ENCODE data around the gene CYLC2. TPM values are rescaled to one million over a fixed set of nuclear protein-coding genes. Genes with fewer than 3 reads are reported as not detected.

CYLC2 gene
- total RNA-seq, 6 experiments from 2014 or later: not detected

DNA sequence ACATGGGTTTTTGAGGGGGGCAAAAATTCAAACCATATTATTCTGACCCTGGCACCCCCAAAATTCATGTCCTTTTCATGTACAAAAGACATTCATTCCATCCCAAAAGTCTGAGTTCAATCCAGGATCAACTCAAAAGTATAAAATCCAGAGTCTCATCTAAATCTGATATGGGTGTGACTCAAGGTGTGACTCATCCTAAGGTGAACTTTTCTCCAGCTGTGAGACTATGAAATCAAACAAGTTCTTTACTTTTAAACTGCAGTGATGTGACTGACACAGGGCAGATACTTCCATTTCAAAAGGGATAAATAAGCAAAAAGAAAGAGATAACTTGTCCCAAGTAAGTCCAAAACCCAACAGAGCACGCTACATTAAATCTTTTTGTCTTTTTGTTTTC is 20.6 kb upstream of the CYLC2 start:
- Mint-ChIP-seq H3K36me3 (ENCODE audit: low read depth) (peaks cover 4% of the 10 kb centered on the region), H3K4me3 (no peak overlapping the region), H3K27ac (no peak overlapping the region), H3K9me3 (peaks cover 24% of the 10 kb centered on the region), H3K4me1 (ENCODE audit: low read depth) (no peaks in the 10 kb centered on the region), H3K27me3 (ENCODE audit: insufficient read depth) (no peaks in the 10 kb centered on the region)
- no peak for DNase-seq
- TF ChIP-seq, protein P1, sequence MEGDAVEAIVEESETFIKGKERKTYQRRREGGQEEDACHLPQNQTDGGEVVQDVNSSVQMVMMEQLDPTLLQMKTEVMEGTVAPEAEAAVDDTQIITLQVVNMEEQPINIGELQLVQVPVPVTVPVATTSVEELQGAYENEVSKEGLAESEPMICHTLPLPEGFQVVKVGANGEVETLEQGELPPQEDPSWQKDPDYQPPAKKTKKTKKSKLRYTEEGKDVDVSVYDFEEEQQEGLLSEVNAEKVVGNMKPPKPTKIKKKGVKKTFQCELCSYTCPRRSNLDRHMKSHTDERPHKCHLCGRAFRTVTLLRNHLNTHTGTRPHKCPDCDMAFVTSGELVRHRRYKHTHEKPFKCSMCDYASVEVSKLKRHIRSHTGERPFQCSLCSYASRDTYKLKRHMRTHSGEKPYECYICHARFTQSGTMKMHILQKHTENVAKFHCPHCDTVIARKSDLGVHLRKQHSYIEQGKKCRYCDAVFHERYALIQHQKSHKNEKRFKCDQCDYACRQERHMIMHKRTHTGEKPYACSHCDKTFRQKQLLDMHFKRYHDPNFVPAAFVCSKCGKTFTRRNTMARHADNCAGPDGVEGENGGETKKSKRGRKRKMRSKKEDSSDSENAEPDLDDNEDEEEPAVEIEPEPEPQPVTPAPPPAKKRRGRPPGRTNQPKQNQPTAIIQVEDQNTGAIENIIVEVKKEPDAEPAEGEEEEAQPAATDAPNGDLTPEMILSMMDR (IDR thresholded peaks at IDR 0.05): no peak

DNA sequence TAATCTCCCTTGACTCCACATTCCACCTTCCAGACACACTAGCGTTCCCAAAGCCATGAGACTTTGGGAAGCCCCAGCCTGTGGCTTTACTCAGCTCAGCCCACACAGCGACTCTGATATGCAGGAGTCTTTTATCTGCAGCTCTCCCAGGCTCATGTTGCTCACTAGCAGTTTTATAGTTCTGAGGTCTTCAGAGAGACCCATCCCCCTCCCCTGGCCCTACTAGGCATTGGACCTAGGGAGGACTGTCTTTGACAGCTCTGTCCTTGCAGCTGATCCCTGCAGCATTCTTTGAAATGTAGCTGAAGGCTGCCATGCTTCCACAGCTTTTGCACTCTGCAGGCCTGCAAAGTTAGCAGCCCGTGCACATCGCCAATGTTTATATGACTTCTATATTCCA is 19.9 kb upstream of the CYLC2 start:
- TF ChIP-seq, protein P1 (IDR thresholded peaks at IDR 0.05): no peak
- no peaks in the 10 kb centered on the region for H3K4me1 Mint-ChIP-seq (ENCODE audit: low read depth)
- no peak for DNase-seq
- H3K27me3 Mint-ChIP-seq (ENCODE audit: insufficient read depth): no peaks in the 10 kb centered on the region
- no peak overlapping the region for H3K4me3 Mint-ChIP-seq
- no peak overlapping the region for H3K27ac Mint-ChIP-seq
- H3K36me3 Mint-ChIP-seq (ENCODE audit: low read depth): peaks cover 4% of the 10 kb centered on the region
- H3K9me3 Mint-ChIP-seq: peaks cover 23% of the 10 kb centered on the region

DNA sequence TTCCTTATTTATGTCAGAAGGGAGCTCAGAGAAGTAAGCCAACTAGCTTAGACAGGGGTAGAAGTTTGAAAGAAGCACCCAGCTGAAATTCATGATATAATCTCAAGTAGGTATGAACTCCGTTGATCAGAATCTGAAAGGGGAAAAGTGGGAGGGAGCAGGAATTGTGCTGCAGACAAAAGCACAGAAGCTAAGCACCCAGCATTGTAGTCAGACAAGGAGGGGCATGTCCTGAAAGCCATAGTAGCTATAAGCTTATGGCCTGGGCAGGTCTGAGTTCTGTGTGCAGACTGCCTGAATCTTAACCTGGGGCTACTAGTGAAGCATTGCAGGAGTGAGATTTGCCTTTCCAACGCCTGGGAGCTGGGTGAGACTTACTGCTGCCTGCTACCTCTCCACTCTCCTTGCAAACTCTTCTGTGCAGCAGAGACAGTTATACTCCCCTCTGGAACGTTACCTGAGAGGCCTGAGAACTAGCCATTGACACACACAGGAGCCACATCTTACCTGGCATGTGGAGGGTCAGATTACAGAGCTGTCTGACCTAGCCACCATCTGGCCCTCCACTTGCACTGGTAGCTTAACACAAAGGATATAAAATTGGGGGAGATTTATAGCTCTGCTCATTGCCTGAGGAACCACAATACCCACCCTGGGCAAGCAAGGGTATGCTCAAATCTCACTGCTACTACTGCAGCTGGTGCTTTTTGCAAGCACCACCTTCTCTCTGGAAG is 9.8 kb upstream of the CYLC2 start:
- Mint-ChIP-seq H3K27me3 (ENCODE audit: insufficient read depth) (peaks cover 1% of the 10 kb centered on the region; the same call in 1 of the 2 replicates), H3K27ac (no peak overlapping the region), H3K4me1 (ENCODE audit: low read depth) (no peaks in the 10 kb centered on the region), H3K36me3 (ENCODE audit: low read depth) (no peaks in the 10 kb centered on the region; the same call in 1 of the 2 replicates), H3K9me3 (peaks cover 30% of the 10 kb centered on the region), H3K4me3 (no peak overlapping the region)
- DNase-seq: no peak
- TF ChIP-seq, protein P1 (IDR thresholded peaks at IDR 0.05): no peak

DNA sequence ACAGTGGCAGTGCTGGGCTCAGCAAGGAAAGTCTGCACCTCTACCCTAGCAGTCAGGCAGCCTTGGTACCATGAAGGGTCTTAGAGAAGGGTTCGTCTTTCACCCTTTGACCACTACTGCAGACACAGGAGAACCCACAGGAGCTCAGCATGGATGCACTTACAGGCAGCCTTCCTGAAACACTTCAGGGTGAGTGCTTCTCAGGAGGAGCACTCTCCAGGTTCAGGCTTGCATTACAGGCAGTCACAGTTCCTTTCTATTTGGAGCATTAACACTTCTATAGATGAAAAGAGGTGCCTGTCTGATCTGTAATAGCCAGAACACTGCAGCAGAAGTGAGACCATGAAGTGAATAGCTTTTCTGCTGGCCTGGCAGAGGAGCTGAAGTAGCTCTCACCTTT is 8.7 kb upstream of the CYLC2 start:
- H3K4me3 Mint-ChIP-seq: no peak overlapping the region
- no peaks in the 10 kb centered on the region for H3K4me1 Mint-ChIP-seq (ENCODE audit: low read depth)
- TF ChIP-seq, protein P1 (IDR thresholded peaks at IDR 0.05): no peak
- DNase-seq: no peak
- H3K27me3 Mint-ChIP-seq (ENCODE audit: insufficient read depth): peaks cover 1% of the 10 kb centered on the region; the same call in 1 of the 2 replicates
- no peaks in the 10 kb centered on the region; the same call in 1 of the 2 replicates for H3K36me3 Mint-ChIP-seq (ENCODE audit: low read depth)
- H3K9me3 Mint-ChIP-seq: peaks cover 26% of the 10 kb centered on the region
- H3K27ac Mint-ChIP-seq: no peak overlapping the region

DNA sequence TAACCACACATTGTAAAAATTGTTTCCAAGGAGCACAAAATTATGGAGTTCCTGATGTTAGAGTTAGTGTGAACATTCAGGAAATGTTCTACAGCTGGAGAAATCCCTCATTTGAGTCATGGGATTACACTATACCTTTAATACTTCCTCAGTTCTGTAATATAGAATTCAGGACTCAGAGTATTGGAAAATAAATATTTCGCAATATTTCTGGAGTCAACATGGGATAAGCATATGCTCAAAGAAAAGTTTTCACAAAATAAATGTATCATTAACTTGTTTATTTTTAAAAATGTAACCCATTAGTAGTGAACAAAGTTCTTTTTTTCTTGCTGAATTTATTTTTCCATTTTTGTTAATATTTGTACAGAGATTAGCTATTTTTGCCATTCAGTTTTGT is 8.6 kb downstream of the CYLC2 start:
- H3K4me1 Mint-ChIP-seq (ENCODE audit: low read depth): no peaks in the 10 kb centered on the region
- H3K36me3 Mint-ChIP-seq (ENCODE audit: low read depth): no peaks in the 10 kb centered on the region; the same call in 1 of the 2 replicates
- TF ChIP-seq, protein P1 (IDR thresholded peaks at IDR 0.05): no peak
- no peak overlapping the region for H3K4me3 Mint-ChIP-seq
- no peaks in the 10 kb centered on the region; the same call in none of the 2 replicates for H3K27me3 Mint-ChIP-seq (ENCODE audit: insufficient read depth)
- DNase-seq: no peak
- peaks cover 13% of the 10 kb centered on the region for H3K9me3 Mint-ChIP-seq
- H3K27ac Mint-ChIP-seq: no peak overlapping the region

All from HFFc6 (cell line).